K562 (cell line): ENCODE data around the gene FARSA. TPM values are rescaled to one million over a fixed set of nuclear protein-coding genes. Genes with fewer than 3 reads are reported as not detected.

Experiments used
- C11orf30 ChIP-seq: fragments of 450-650 bp; IDR thresholded peaks from 2 replicates; pipeline ENCODE4 v1.6.1; 2016; ENCODE audit warnings: low read depth, mild to moderate bottlenecking
- CCAR2 ChIP-seq: fragments of 200-400 bp; formaldehyde crosslinking; IDR thresholded peaks from 2 replicates; pipeline ENCODE4 v1.6.1; 2017; ENCODE audit warnings: mild to moderate bottlenecking, low read depth, low read length
- GATA2 ChIP-seq: sonication (generic); formaldehyde crosslinking; IDR thresholded peaks from 2 replicates; pipeline ENCODE4 v1.4.0; 2020; ENCODE audit warnings: mild to moderate bottlenecking, missing genetic modification reagents
- L3MBTL2 ChIP-seq: fragments of 450-650 bp; IDR thresholded peaks from 2 replicates; pipeline ENCODE4 v1.6.1; 2016; ENCODE audit warnings: mild to moderate bottlenecking, moderate library complexity
- MAFG ChIP-seq: fragments of 450-650 bp; conservative IDR thresholded peaks from 2 replicates; pipeline ENCODE4 v1.6.1; 2016; ENCODE audit warnings: missing genetic modification characterization, missing compliant biosample characterization
- NBN ChIP-seq: fragments of 450-650 bp; IDR thresholded peaks from 2 replicates; pipeline ENCODE4 v1.6.1; 2016; ENCODE audit warnings: low read depth, mild to moderate bottlenecking
- NFIC ChIP-seq: fragments of 450-650 bp; IDR thresholded peaks from 2 replicates; pipeline ENCODE4 v1.6.1; 2017; ENCODE audit warnings: mild to moderate bottlenecking, inconsistent platforms
- NFIX ChIP-seq: fragments of 250-450 bp; sonication (Bioruptor Pico); IDR thresholded peaks from 2 replicates; pipeline ENCODE4 v1.4.0; 2020; ENCODE audit warnings: low read depth, mild to moderate bottlenecking, moderate library complexity
- NFYB ChIP-seq: IDR thresholded peaks from 2 replicates; pipeline ENCODE4 v1.6.1; 2011; ENCODE audit warnings: mild to moderate bottlenecking, moderate library complexity; ENCODE audit not compliant: insufficient read length; ENCODE audit errors: extremely low read depth
- NR1H2 ChIP-seq: sonication (generic); formaldehyde crosslinking; IDR thresholded peaks from 2 replicates; pipeline ENCODE4 v1.4.0; 2020; ENCODE audit warnings: mild to moderate bottlenecking, missing genetic modification reagents
- POU5F1 ChIP-seq: fragments of 150-350 bp; IDR thresholded peaks from 2 replicates; pipeline ENCODE4 v1.6.1; 2014; ENCODE audit warnings: borderline replicate concordance, low read length, low read depth, mild to moderate bottlenecking; ENCODE audit not compliant: partially characterized antibody
- PTBP1 ChIP-seq: fragments of 200-400 bp; formaldehyde crosslinking; IDR thresholded peaks from 2 replicates; pipeline ENCODE4 v1.6.1; 2017; ENCODE audit warnings: low read depth, low read length
- SMAD4 ChIP-seq: fragments of 250-450 bp; sonication (Bioruptor Pico); conservative IDR thresholded peaks from 2 replicates; pipeline ENCODE4 v1.8.0; 2021; ENCODE audit warnings: inconsistent platforms, mild to moderate bottlenecking, moderate library complexity
- SMARCA4 ChIP-seq: fragments of 450-650 bp; IDR thresholded peaks from 2 replicates; pipeline ENCODE4 v1.6.1; 2016
- TBP ChIP-seq: optimal IDR thresholded peaks from 2 replicates; pipeline ENCODE3; 2011; ENCODE audit warnings: low read depth, low read length, improper control_type of control experiment
- ZNF347 ChIP-seq: fragments of 450-650 bp; formaldehyde crosslinking; IDR thresholded peaks from 2 replicates; pipeline ENCODE4 v1.4.0; 2020; ENCODE audit warnings: low read depth, mild to moderate bottlenecking, moderate library complexity
- polyA plus RNA-seq, 8 experiments: library from polyadenylated mRNA; depleted of rRNA in 4 of 8; stranded (reverse) in 5 of 8; unstranded in 3 of 8; fragments of >200 nt; fragmentation: Nextera tagmentation in 2 of 8; fragmentation: Illumina TruSeq in 1 of 8; extraction: Ambion mirVana in 2 of 8; extraction: Trizol in 1 of 8; gene quantifications; 2 replicates each; pipeline versions ENCODE4 v1.2.1 to v1.2.3, GENCODE V29; 2011 to 2014; ENCODE audit warnings: inconsistent platforms in 1 of 8, missing spikeins in 1 of 8
- total RNA-seq, 7 experiments: library from RNA; depleted of rRNA in 6 of 7; stranded (reverse); fragments of >200 nt in 6 of 7; fragmentation: Illumina TruSeq in 2 of 7; extraction: Trizol in 2 of 7; gene quantifications; 2 replicates each; pipeline versions ENCODE4 v1.2.1 to v1.2.3, GENCODE V29; 2011 to 2021; ENCODE audit warnings: low replicate concordance in 1 of 7
- TF ChIP-seq, protein P1 (sequence below): sonication (generic); formaldehyde crosslinking; IDR thresholded peaks from 2 replicates; pipeline ENCODE4 v1.8.0; 2022; ENCODE audit warnings: missing genetic modification reagents, mild to moderate bottlenecking, borderline replicate concordance
- TF ChIP-seq, protein P2 (sequence below): fragments of 200-400 bp; formaldehyde crosslinking; IDR thresholded peaks from 2 replicates; pipeline ENCODE4 v1.6.1; 2017; ENCODE audit warnings: mild to moderate bottlenecking, low read depth, low read length, moderate library complexity
- TF ChIP-seq, protein P3 (sequence below): fragments of 450-650 bp; IDR thresholded peaks from 2 replicates; pipeline ENCODE4 v1.6.1; 2014; ENCODE audit warnings: low read depth, mild to moderate bottlenecking, moderate library complexity, borderline replicate concordance
- TF ChIP-seq, protein P4 (sequence below): sonication (generic); formaldehyde crosslinking; IDR thresholded peaks from 2 replicates; pipeline ENCODE4 v1.9.0; 2022; ENCODE audit warnings: mild to moderate bottlenecking, missing genetic modification reagents
- TF ChIP-seq, protein P5 (sequence below): fragments of 250-450 bp; sonication (Bioruptor Pico); IDR thresholded peaks from 2 replicates; pipeline ENCODE4 v1.6.1; 2021; ENCODE audit warnings: mild to moderate bottlenecking

Gene FARSA
- total and polyA plus RNA-seq, 9 of the 15 experiments (the other 6 are each of a cell fraction or from before 2014, with no cell fraction given) = 25.2 to 237 (median 89.6) TPM

DNA sequence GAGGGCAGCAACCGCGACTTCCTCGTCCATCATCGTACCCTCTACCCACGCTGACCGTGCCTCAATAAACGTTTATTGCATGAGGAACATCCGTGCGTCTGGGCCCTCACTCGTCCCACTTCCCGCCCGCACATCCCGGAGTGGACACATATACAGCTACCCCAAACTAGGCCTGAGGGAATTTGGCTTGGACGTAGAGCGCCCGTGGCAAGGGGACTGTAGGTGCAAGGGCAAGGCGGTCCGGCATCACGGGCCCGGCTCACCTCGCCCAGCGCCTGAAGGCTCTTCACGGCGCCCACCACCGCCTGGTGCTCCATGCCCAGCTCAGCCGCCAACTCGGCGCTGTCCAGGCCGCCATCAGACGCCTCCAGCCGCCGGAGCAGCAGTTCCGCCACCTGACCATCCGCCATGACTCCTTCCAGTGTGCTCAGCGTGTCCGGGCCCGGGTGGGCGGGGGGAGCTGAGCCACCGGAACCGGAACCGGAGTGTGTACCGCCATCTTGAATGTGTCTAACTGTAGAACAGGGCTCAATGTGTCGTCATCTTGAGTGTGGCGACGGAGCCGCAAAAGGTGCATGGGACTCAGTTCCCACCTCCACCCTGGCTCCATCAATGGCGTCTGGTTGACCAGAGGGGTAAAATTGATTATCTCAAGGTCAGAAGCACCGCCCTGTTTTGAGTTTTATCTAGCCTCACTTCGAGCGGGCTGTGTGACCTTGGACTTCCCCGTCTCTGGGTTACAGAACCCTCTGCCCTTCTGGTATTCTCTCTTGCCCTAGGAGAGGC is at the start of gene FARSA (continued):
- TF ChIP-seq CCAR2 (no peak), NBN (no peak), C11orf30 (peak; percentile 48), GATA2 (CRISPR knock-in tag) (no peak), MAFG (no peak), NR1H2 (no peak), NFYB (no peak), POU5F1 (no peak), TBP (peak; percentile 89), ZNF347 (CRISPR knock-in tag) (no peak), SMAD4 (CRISPR knock-in tag) (no peak; the same call in 1 of the 2 replicates), L3MBTL2 (0 out of 2 replicates have a peak, but pooled peaks have one; percentile 35), PTBP1 (no peak), NFIX (no peak), SMARCA4 (no peak), NFIC (no peak)
- TF ChIP-seq, protein P1, sequence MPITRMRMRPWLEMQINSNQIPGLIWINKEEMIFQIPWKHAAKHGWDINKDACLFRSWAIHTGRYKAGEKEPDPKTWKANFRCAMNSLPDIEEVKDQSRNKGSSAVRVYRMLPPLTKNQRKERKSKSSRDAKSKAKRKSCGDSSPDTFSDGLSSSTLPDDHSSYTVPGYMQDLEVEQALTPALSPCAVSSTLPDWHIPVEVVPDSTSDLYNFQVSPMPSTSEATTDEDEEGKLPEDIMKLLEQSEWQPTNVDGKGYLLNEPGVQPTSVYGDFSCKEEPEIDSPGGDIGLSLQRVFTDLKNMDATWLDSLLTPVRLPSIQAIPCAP (CRISPR knock-in tag) = no peak
- TF ChIP-seq, protein P2, sequence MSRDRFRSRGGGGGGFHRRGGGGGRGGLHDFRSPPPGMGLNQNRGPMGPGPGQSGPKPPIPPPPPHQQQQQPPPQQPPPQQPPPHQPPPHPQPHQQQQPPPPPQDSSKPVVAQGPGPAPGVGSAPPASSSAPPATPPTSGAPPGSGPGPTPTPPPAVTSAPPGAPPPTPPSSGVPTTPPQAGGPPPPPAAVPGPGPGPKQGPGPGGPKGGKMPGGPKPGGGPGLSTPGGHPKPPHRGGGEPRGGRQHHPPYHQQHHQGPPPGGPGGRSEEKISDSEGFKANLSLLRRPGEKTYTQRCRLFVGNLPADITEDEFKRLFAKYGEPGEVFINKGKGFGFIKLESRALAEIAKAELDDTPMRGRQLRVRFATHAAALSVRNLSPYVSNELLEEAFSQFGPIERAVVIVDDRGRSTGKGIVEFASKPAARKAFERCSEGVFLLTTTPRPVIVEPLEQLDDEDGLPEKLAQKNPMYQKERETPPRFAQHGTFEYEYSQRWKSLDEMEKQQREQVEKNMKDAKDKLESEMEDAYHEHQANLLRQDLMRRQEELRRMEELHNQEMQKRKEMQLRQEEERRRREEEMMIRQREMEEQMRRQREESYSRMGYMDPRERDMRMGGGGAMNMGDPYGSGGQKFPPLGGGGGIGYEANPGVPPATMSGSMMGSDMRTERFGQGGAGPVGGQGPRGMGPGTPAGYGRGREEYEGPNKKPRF = no peak
- TF ChIP-seq, protein P3, sequence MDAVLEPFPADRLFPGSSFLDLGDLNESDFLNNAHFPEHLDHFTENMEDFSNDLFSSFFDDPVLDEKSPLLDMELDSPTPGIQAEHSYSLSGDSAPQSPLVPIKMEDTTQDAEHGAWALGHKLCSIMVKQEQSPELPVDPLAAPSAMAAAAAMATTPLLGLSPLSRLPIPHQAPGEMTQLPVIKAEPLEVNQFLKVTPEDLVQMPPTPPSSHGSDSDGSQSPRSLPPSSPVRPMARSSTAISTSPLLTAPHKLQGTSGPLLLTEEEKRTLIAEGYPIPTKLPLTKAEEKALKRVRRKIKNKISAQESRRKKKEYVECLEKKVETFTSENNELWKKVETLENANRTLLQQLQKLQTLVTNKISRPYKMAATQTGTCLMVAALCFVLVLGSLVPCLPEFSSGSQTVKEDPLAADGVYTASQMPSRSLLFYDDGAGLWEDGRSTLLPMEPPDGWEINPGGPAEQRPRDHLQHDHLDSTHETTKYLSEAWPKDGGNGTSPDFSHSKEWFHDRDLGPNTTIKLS = no peak; the same call in 1 of the 2 replicates
- TF ChIP-seq, protein P4, sequence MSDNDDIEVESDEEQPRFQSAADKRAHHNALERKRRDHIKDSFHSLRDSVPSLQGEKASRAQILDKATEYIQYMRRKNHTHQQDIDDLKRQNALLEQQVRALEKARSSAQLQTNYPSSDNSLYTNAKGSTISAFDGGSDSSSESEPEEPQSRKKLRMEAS (CRISPR knock-in tag) = peak; percentile 83
- TF ChIP-seq, protein P5, sequence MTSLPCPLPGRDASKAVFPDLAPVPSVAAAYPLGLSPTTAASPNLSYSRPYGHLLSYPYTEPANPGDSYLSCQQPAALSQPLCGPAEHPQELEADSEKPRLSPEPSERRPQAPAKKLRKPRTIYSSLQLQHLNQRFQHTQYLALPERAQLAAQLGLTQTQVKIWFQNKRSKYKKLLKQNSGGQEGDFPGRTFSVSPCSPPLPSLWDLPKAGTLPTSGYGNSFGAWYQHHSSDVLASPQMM (CRISPR knock-in tag) = no peak
